Neural progenitor cell (in vitro differentiated cells): ENCODE results near the gene RYR3.

Experiments
- EZH2 ChIP-seq: fragments of 200-600 bp; sonication (generic); IDR thresholded peaks from 2 replicates; pipeline ENCODE4 v1.6.1; 2017; ENCODE audit warnings: antibody characterized with exemption, mild to moderate bottlenecking, moderate library complexity
- EZH2phosphoT487 ChIP-seq: fragments of 200-600 bp; sonication (generic); IDR thresholded peaks from 2 replicates; pipeline ENCODE4 v1.6.1; 2017; ENCODE audit warnings: antibody characterized with exemption
- TF ChIP-seq, protein P1 (sequence below): fragments of 200-600 bp; sonication (generic); IDR thresholded peaks from 2 replicates; pipeline ENCODE4 v1.5.1; 2017; ENCODE audit warnings: antibody characterized with exemption, mild to moderate bottlenecking

DNA sequence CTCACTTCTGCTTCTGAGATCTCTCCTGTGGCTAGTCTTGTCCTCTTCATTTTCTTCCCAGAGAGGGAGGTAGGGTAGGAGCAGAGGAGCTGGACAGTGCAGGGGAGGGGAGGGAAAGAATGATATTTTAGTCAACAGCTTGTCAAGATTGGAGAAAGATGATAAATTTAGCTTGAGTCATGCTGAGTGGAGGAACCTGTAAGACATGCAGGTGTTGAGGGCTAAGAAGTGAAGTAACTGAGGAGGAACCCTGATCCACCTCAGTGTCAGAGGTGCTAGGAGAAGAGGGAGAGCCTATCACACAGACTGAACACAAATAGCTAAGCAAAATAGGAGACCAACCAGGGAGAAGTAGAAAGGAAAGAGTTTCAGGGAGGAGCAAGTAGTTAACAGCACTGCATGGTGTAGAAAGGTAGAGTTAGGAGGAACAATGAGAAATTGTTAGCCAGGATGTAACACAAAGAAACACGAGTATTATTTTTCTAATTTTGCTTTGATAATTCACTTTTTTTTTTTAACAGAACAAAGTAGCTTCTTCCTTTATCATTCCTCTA, 549.3 kb downstream of the RYR3 start:
- TF ChIP-seq, protein P1, sequence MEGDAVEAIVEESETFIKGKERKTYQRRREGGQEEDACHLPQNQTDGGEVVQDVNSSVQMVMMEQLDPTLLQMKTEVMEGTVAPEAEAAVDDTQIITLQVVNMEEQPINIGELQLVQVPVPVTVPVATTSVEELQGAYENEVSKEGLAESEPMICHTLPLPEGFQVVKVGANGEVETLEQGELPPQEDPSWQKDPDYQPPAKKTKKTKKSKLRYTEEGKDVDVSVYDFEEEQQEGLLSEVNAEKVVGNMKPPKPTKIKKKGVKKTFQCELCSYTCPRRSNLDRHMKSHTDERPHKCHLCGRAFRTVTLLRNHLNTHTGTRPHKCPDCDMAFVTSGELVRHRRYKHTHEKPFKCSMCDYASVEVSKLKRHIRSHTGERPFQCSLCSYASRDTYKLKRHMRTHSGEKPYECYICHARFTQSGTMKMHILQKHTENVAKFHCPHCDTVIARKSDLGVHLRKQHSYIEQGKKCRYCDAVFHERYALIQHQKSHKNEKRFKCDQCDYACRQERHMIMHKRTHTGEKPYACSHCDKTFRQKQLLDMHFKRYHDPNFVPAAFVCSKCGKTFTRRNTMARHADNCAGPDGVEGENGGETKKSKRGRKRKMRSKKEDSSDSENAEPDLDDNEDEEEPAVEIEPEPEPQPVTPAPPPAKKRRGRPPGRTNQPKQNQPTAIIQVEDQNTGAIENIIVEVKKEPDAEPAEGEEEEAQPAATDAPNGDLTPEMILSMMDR, result no peak
- TF ChIP-seq EZH2phosphoT487 (no peak), EZH2 (no peak)
